B cell (primary cell): ENCODE results near the gene NCOA3. TPM values are rescaled to one million over a fixed set of nuclear protein-coding genes. Genes with fewer than 3 reads are reported as not detected.

Source experiments
- ATAC-seq: fragments of 200-7000 bp; cut with Tn5 transposase; one replicate; pipeline ENCODE4 v1.10.0; 2021; ENCODE audit warnings: low read depth, mild to moderate bottlenecking, moderate number of reproducible peaks, moderate library complexity
- CTCF ChIA-PET: fragments of 350-600 bp; sonication (Branson Sonifier 250); formaldehyde crosslinking; loops from one replicate; lab custom pipeline; 2021; ENCODE audit warnings: antibody characterized with exemption, inconsistent platforms; lab: Charles Lee
- POLR2A ChIA-PET: fragments of 350-600 bp; sonication (Branson Sonifier 250); formaldehyde crosslinking; loops from one replicate; lab custom pipeline; 2021; ENCODE audit warnings: antibody characterized with exemption; lab: Charles Lee
- DNase-seq: peaks from one replicate; pipeline ENCODE4 v3.0.0; 2013
- H2AFZ ChIP-seq: 2 replicates; pipeline ENCODE4 v1.6.1; 2012; ENCODE audit warnings: mild to moderate bottlenecking, low read depth, low read length; ENCODE audit not compliant: insufficient read depth, poor library complexity, severe bottlenecking
- H3K27ac ChIP-seq, 2 donors: 1 replicate in 1 of 2; 2 replicates in 1 of 2; pipeline ENCODE4 v1.5.1; 2012 to 2013; ENCODE audit warnings: low read length in 2 of 2, mild to moderate bottlenecking in 2 of 2, moderate library complexity in 1 of 2
- H3K27me3 ChIP-seq, 4 experiments: fragments of 200-600 bp in 1 of 4; sonication (generic) in 1 of 4; replicated peaks in 1 of 4; 1 replicate in 2 of 4; 2 replicates in 2 of 4; pipeline versions ENCODE4 v1.6.1 to v1.7.0; 2013 to 2016; ENCODE audit warnings: low read length in 3 of 4, mild to moderate bottlenecking in 2 of 4, mixed read lengths in 1 of 4, moderate library complexity in 1 of 4; ENCODE audit not compliant: insufficient read depth in 4 of 4, control insufficient read depth in 3 of 4; ENCODE audit errors: control extremely low read depth in 1 of 4
- H3K36me3 ChIP-seq, 2 experiments: replicated peaks in 1 of 2; 1 replicate in 1 of 2; 2 replicates in 1 of 2; pipeline versions ENCODE4 v1.6.1 to v1.7.1; 2013; ENCODE audit warnings: low read length in 1 of 2; ENCODE audit not compliant: insufficient read depth in 2 of 2, control insufficient read depth in 1 of 2; ENCODE audit errors: control extremely low read depth in 1 of 2, extremely low read depth in 1 of 2
- H3K4me1 ChIP-seq, 2 donors: fragments of 200-600 bp in 1 of 2; sonication (generic) in 1 of 2; 1 replicate in 1 of 2; 2 replicates in 1 of 2; pipeline versions ENCODE4 v1.5.1 to v1.6.1; 2013 to 2017; ENCODE audit warnings: low read length in 2 of 2; ENCODE audit not compliant: control insufficient read depth in 2 of 2, insufficient read depth in 2 of 2
- H3K4me2 ChIP-seq: replicated peaks from 2 replicates; pipeline ENCODE3; 2012; ENCODE audit warnings: mild to moderate bottlenecking, low read depth, low read length; ENCODE audit not compliant: poor library complexity, severe bottlenecking
- H3K4me3 ChIP-seq, 5 experiments: fragments of 200-600 bp in 1 of 5; sonication (generic) in 1 of 5; 1 replicate in 3 of 5; 2 replicates in 2 of 5; pipeline versions ENCODE4 v1.5.1 to v1.7.0; 2011 to 2016; ENCODE audit warnings: low read length in 4 of 5, mild to moderate bottlenecking in 4 of 5, low read depth in 2 of 5, control low read depth in 1 of 5, moderate library complexity in 1 of 5; ENCODE audit not compliant: insufficient read depth in 1 of 5; ENCODE audit errors: control extremely low read depth in 1 of 5, extremely low read depth in 1 of 5
- H3K79me2 ChIP-seq: fragments of 200-600 bp; sonication (generic); one replicate; pipeline ENCODE4 v1.6.0; 2016; ENCODE audit warnings: low read length; ENCODE audit not compliant: control insufficient read depth, insufficient read depth
- H3K9ac ChIP-seq: fragments of 200-600 bp; sonication (generic); 2 replicates; pipeline ENCODE4 v1.6.1; 2017; ENCODE audit warnings: mild to moderate bottlenecking, low read length, moderate library complexity
- H3K9me3 ChIP-seq, 3 donors: one replicate each; pipeline versions ENCODE4 v1.6.1 to v1.7.1; 2013; ENCODE audit warnings: low read length in 2 of 3; ENCODE audit not compliant: control insufficient read depth in 2 of 3, insufficient read depth in 1 of 3; ENCODE audit errors: control extremely low read depth in 1 of 3
- H4K20me1 ChIP-seq: 2 replicates; pipeline ENCODE4 v1.6.0; 2012; ENCODE audit warnings: mild to moderate bottlenecking, low read length; ENCODE audit not compliant: insufficient read depth, control insufficient read depth, poor library complexity, severe bottlenecking
- H3K27ac Mint-ChIP-seq: one replicate; pipeline ENCODE4 v1.8.0; 2021; ENCODE audit warnings: mixed read lengths
- H3K27me3 Mint-ChIP-seq: one replicate; pipeline ENCODE4 v1.8.0; 2021; ENCODE audit warnings: mixed read lengths
- H3K4me1 Mint-ChIP-seq: one replicate; pipeline ENCODE4 v1.8.0; 2021; ENCODE audit warnings: mixed read lengths
- H3K4me3 Mint-ChIP-seq: one replicate; pipeline ENCODE4 v1.8.0; 2021; ENCODE audit warnings: mixed read lengths
- H3K9me3 Mint-ChIP-seq: one replicate; pipeline ENCODE4 v1.8.0; 2022; ENCODE audit warnings: mixed read lengths; ENCODE audit not compliant: insufficient read depth
- EZH2 ChIP-seq: IDR thresholded peaks from 2 replicates; pipeline ENCODE4 v1.6.1; 2012; ENCODE audit warnings: borderline replicate concordance, low read depth, mild to moderate bottlenecking, moderate library complexity, low read length; ENCODE audit not compliant: insufficient read depth, poor library complexity, severe bottlenecking
- WGBS: methylation state at CpG from one replicate; pipeline ENCODE4 v1.1.5; 2013; ENCODE audit warnings: missing lambda C conversion rate; ENCODE audit not compliant: insufficient coverage; 5-methylcytosine and 5-hydroxymethylcytosine counted together
- intact Hi-C: fragments of 100-400 bp; cut with micrococcal nuclease; formaldehyde crosslinking; loops from one replicate; pipeline ENCODE4 v1.10.0; 2022
- polyA plus RNA-seq: library from polyadenylated mRNA; depleted of rRNA; stranded (reverse); fragments of >200 nt; gene quantifications from 2 replicates; pipeline ENCODE4 v1.2.3, GENCODE V29; 2012
- total RNA-seq, 2 donors: library from RNA; stranded (reverse); fragments of 120-200 nt in 1 of 2; gene quantifications; 1 replicate in 1 of 2; 2 replicates in 1 of 2; pipeline versions ENCODE4 v1.2.3 to v1.2.4, GENCODE V29; 2013 to 2022
- TF ChIP-seq, protein P1 (sequence below): fragments of 200-600 bp; IDR thresholded peaks from one replicate; pipeline ENCODE4 v1.8.0; 2022; ENCODE audit warnings: antibody characterized with exemption, mild to moderate bottlenecking

NCOA3 gene
- total and polyA plus RNA-seq, 2 donors (not counting 1 experiment from before 2014, with no cell fraction given), result 54.0 to 309 TPM

DNA sequence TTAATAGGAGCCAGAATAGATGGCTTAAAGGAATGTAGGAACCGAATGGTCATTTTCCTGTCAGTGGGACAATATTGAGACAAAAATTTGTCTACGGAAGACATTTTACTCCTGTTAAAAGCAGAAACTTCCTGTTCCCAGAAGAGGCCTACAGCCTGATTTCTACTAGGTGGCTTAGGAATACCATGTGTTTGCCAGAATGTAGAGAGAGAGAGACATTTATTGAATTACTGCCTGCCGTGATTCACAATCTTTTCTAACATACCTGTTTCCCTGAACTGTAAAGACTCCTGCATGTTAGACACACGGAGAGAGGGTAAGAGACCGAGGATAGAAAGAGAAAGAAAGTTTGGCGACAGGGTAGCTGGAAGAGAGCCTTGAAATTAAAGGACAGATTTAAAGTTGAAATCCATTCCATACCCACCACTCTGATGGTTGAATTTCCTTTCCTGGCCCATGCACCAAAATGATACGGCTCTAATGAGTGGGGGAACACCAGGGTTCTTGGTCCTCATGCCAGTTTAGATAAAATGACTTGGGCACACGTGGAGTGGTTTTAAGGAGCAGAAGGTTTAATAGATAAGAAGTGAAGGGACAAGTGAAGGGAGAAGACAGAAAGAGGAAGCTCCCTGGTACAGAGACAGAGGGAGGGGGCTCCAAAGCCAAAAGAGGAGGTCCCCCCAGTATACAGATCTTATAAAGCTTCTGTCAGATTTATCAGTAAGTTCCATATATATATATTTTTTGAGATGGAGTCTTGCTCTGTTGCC, 22.5 kb downstream of the NCOA3 start:
- POLR2A ChIA-PET, result interaction anchor here (0.5 to 0.6 kb wide), 2 partner anchors 20 to 22 kb away, joined by 3 to 4 read pairs; no protein-coding TSS in a partner anchor
- peaks cover 14 to 32% of the 10 kb centered on the region in 2 experiments for H3K36me3 ChIP-seq
- intact Hi-C loops, result no loop called here

More for the DNA sequence above, 22.5 kb downstream of the NCOA3 start:
- Histone ChIP-seq H3K4me1 (peaks cover 23 to 25% of the 10 kb centered on the region in 2 donors), H3K4me3 (peak overlapping the region in 1 of 5 experiments; percentile 15), H3K9me3 (peaks cover 2 to 38% (median 25%) of the 10 kb centered on the region in 3 donors), H3K27me3 (no peaks in the 10 kb centered on the region), H3K4me2 (peak overlapping the region; percentile 49), H3K79me2 (peaks cover 84% of the 10 kb centered on the region), H2AFZ (peak overlapping the region; percentile 20), H3K27ac (peak overlapping the region; percentile 26 to 80), H3K9ac (peak overlapping the region; percentile 22), H4K20me1 (peaks cover 69% of the 10 kb centered on the region)
- Mint-ChIP-seq H3K27me3 (no peaks in the 10 kb centered on the region), H3K4me3 (peak overlapping the region; percentile 20), H3K27ac (peak overlapping the region; percentile 39), H3K4me1 (peaks cover 50% of the 10 kb centered on the region), H3K9me3 (peaks cover 10% of the 10 kb centered on the region)
- ATAC-seq (no peak), DNase-seq (no peak)
- TF ChIP-seq, protein P1, sequence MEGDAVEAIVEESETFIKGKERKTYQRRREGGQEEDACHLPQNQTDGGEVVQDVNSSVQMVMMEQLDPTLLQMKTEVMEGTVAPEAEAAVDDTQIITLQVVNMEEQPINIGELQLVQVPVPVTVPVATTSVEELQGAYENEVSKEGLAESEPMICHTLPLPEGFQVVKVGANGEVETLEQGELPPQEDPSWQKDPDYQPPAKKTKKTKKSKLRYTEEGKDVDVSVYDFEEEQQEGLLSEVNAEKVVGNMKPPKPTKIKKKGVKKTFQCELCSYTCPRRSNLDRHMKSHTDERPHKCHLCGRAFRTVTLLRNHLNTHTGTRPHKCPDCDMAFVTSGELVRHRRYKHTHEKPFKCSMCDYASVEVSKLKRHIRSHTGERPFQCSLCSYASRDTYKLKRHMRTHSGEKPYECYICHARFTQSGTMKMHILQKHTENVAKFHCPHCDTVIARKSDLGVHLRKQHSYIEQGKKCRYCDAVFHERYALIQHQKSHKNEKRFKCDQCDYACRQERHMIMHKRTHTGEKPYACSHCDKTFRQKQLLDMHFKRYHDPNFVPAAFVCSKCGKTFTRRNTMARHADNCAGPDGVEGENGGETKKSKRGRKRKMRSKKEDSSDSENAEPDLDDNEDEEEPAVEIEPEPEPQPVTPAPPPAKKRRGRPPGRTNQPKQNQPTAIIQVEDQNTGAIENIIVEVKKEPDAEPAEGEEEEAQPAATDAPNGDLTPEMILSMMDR, result no peak
- no peak for TF ChIP-seq EZH2
- CTCF ChIA-PET, result no interaction called here
- WGBS, result 33% methylated on average over 3 of the region's 8 CpGs
